Measurements from ENCODE around the gene MAP3K14.

Gene MAP3K14

GRCh38 chr17:45300060-45300751 lies 16.6 kb downstream of the MAP3K14 start:
- DNase-seq (ENCODE audit: low spot score): no peak

GRCh38 chr17:45299361-45299760 lies 17.5 kb downstream of the MAP3K14 start:
- DNase-seq (ENCODE audit: low spot score): no peak

GRCh38 chr17:45298546-45299285 lies 18.1 kb downstream of the MAP3K14 start:
- DNase-seq (ENCODE audit: low spot score): no peak

GRCh38 chr17:45296833-45297124 lies 20.0 kb downstream of the MAP3K14 start:
- DNase-seq (ENCODE audit: low spot score): no peak

- no peak for DNase-seq (ENCODE audit: low spot score)
Observed at GRCh38 chr17:45296003-45296832, 20.6 kb downstream of the MAP3K14 start.

- no peak for DNase-seq (ENCODE audit: low spot score)
Observed at GRCh38 chr17:45294506-45294905, 22.3 kb downstream of the MAP3K14 start.

- no peak for DNase-seq (ENCODE audit: low spot score)
Observed at GRCh38 chr17:45293413-45294211, 23.2 kb downstream of the MAP3K14 start.

GRCh38 chr17:45292696-45293412 lies 24.0 kb downstream of the MAP3K14 start:
- no peak for DNase-seq (ENCODE audit: low spot score)

GRCh38 chr17:45291171-45291805 lies 25.5 kb downstream of the MAP3K14 start:
- no peak for DNase-seq (ENCODE audit: low spot score)

GRCh38 chr17:45290269-45290765 lies 26.5 kb downstream of the MAP3K14 start:
- DNase-seq (ENCODE audit: low spot score): no peak

- no peak for DNase-seq (ENCODE audit: low spot score)
Observed at GRCh38 chr17:45289301-45290268, 27.2 kb downstream of the MAP3K14 start.

GRCh38 chr17:45288825-45289224 lies 28.0 kb downstream of the MAP3K14 start:
- DNase-seq (ENCODE audit: low spot score): no peak

GRCh38 chr17:45287526-45288500 lies 29.0 kb downstream of the MAP3K14 start:
- no peak for DNase-seq (ENCODE audit: low spot score)

- no peak for DNase-seq (ENCODE audit: low spot score)
Observed at GRCh38 chr17:45286286-45286685, 30.5 kb downstream of the MAP3K14 start.

GRCh38 chr17:45284176-45285140 lies 32.4 kb downstream of the MAP3K14 start:
- DNase-seq (ENCODE audit: low spot score): no peak

GRCh38 chr17:45283711-45284110 lies 33.1 kb downstream of the MAP3K14 start:
- DNase-seq (ENCODE audit: low spot score): no peak

Measured in ecto neural progenitor cell (in vitro differentiated cells).